Right renal cortex interstitium (tissue), 3 donors: Measurements from ENCODE around the gene NUP54. TPM values are rescaled to one million over a fixed set of nuclear protein-coding genes. Genes with fewer than 3 reads are reported as not detected.

Experiments used
- DNase-seq, 3 donors: peaks; one replicate each; pipeline ENCODE4 v3.0.0-alpha.2; 2013; ENCODE audit warnings: low read depth in 3 of 3, low spot score in 2 of 3
- polyA plus RNA-seq, 3 donors: library from polyadenylated mRNA; unstranded; fragments of 120-200 nt; gene quantifications; one replicate each; pipeline ENCODE4 v1.2.1, GENCODE V29; 2013; ENCODE audit not compliant: insufficient read length in 3 of 3

NUP54 gene
- polyA plus RNA-seq = 10 to 100 TPM; 76.1 to 84.8 (median 81.8) TPM

DNA sequence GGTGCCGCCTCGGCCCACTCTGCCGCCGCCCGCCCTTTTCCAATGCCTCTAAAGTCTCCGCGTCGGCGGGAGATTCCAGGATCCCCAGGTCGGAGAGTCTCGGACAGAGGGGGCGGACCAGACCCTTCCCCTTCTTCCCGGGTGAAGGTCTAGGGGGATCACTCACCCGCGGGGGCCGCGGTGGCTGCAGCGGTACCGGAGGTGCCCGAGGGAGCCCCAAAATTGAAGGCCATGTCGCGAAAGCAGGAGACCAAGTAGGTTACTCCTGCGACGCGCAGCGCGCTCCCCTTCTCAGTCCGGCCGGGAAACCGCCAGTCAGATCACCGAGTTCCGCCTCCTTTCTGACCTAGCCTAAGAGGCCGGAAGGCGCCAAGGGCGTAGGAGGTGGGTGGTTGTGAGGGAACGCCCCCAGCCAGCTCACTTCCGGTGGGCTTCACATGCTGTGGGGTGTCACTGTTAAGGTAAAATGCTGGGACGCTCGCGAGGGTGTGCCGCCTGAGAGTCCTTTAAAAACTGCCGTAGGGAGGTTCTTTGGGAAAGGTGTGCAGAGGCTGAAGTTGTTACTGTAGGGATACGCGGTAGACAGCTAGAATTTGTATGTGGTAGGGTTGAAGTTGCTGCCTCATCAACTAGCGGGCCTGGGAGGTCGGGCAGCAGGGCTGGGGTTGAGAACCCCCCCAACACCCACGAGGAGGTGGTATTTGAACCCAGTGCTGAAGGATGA is at the start of gene NUP54:
Gene NUP54, minus strand, starts transcription at position 256 of the 724 bp plus-strand sequence. Its CDS starts 23 bp downstream, at position 233.
- peak; percentile 91 to 95 (median 94) for DNase-seq

DNA sequence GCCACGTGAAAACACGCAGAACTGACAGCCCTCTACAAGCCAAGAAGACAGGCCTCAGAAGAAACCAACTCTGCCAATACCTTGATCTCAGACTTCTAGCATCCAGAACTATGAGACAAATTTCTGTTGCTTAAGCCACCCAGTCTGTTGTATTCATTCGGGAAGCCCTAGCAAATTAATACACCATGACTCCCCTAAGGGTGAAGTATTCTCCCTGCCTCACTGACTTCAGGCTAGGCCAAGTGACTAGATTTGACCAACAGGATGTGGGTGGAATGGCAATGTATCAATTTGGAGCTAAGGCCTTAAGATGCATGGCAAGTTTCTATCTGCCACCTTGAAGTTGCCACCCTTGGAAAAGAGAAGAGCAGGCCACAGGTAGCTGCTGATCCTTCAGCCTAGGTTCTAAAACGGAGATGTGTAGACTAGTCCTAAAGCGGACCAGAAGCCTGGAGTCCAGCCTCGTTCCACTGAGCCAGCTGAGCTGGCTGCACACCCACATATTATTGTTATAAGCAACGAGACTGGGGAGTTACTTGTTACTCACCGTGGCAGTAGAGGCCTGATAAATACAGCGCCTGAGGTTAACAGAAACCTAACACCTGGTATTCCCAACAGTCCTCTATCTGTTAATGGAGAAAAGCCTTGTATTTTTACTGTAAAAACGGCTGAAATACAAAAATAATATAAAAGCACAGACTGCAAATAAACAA is 49.0 kb upstream of the NUP54 start:
- DNase-seq = no peak

- no peak for DNase-seq
Measured at GRCh38 chr4:76196376-76196775, 48.2 kb upstream of the NUP54 start.

DNA sequence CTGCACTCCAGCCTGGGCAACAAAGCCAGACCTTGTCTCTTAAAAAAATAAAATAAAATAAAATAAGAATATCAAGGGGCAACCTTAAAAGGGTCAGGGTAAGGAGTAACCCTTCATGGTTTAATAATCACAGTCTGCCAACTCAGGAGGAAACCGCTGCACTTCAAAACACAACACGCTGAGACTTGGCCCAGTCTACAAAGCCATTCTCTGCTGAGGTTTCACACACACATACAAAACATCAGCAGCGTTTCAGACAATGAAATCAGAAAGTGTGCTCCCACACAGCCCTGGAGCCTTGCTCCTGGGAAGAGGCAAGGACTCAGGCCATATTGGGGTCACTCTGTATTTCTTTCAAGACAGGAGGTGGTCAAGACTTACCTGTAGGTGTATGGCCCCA is 47.1 kb upstream of the NUP54 start:
- no peak for DNase-seq

DNA sequence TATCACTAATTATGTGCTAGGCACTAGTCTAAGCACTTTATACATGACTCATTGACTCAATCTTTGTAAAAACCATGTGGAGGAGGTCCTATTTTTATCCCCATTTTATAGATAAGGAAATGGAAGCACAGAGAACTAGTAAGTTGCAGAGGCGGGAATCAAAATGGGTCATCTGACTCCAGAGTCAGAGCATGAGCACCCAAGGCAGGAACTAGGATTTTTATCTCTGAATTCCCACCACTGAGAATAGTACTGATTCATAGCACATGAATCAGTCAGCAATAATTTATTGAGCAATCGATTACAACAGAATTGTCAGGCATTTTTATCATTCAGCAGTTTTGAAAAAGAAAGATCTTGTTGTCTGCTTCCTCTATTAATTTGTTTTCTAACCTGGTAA is 46.1 kb upstream of the NUP54 start:
- no peak for DNase-seq

GRCh38 chr4:76192236-76192635 is 44.0 kb upstream of the NUP54 start:
- DNase-seq = no peak

DNA sequence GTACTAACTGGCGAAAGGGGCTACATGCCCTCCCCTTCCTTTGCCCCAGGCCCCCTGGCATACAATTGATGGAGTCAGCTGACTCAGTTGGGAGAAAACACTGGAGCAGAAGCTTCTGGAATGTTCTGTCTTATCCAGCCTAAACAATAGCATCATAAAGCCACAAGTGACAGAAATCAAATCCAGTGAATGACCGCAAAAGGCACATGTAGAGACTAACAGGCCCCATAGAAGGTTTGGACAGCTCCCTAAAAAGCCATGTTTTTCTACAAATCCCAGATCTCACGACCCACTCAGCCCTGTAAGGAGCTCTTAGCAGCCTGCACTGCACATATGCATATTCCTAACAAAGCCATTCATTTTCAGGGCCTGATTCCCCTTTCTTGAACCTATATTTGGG is 40.4 kb upstream of the NUP54 start:
- no peak for DNase-seq

- no peak for DNase-seq
Measured at GRCh38 chr4:76188149-76188548, 40.0 kb upstream of the NUP54 start.

DNA sequence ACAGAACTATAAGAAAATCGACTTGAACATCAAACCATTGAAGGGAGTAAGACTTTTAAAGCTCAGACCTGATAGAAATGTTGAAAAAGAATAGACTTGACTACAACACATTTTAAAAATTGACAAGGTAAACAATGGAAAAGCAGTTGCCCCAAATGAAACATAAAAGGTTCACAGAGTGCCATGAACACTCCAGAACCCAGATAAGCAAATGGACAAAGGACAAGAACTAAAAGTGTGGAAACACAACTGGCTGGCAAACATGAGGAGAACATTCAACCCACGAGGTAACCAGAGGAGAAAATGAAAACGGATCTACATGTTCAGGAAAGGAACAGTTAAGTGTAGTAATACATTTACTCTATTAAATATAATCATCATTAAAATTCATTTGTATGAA is 39.0 kb upstream of the NUP54 start:
- no peak for DNase-seq

DNA sequence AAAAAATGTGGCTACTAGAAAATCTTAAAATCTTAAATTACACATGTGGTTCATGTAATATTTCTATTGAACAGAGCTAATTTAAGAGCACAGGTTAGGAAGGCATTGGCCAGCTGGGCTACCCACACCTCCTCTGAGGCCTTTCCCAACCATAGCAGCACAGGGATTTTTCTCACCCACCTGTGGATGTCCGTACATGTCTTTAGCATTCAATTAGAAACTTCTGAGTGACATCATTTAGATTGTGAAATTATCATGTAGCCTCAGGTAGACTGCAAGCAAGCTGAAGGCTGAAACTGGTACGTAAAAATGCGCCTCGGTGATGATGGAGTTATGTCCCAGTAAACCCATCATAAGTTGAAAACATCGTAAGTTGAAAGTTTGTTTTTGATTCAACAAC is 34.3 kb upstream of the NUP54 start:
- no peak for DNase-seq

DNA sequence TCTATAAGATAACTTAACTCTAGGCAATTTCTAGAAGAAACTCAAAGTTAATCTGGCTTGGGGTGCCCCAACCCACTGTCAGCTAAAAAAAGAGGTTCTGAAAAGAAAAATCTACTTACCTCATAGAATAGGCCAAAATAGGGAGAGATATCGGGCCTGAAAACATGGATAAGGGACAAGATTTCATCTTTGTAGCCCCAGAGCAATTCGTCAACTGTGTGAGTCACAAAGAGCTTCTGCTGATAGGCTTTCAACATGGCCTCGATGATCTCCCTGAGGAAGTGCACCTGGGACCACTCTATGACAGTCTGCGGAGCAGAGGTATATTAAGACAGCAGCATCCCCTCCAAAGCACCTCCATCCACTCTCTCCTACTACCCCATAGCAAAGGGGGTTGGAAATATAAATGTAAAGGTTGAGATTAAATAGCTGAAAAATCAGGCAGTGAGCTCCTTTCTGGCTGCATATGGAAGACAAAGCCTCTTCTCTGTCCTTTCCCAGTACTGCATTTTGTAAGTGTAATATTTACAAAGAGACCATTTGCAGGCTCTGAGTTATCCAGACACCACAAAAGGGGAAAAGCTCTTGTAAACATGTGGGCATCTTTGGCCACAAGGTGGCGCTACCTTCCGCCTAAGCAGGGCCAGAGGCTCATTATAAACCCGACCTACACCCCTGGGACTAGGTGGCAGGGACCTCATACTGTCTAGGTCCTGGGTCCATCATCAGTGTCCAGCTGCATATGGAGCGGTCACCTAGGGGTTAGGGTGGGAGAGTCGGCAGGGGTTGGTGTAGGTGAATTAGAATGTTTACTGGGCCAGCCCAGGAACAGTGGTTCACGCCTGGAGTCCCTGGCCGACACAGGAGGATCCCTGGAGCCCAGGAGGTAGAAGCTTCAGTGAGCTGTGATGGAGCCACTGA is 31.5 kb upstream of the NUP54 start:
- DNase-seq = peak; percentile 53 to 69 (median 63)

DNA sequence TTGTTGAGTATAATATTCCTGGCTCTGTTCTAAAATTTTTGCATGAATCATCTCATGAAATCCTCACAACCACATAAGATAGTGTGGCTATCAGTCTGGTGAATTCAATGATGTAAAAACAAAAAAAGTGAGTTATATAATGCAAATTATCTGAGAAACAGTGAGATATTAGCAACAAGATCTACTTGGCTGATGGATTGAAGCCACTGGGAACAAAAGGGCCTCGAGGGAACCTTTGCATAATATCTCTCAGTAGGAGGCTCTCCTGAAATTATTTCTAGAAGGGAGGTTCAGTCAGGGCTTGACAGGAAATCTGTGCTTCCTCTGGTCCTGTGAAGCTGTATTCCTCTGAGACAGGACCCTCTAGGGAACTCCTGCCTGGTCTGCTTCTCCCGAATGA is 30.1 kb upstream of the NUP54 start:
- DNase-seq = no peak

- no peak for DNase-seq
Measured at GRCh38 chr4:76177709-76178108, 29.5 kb upstream of the NUP54 start.

- DNase-seq = no peak
Measured at GRCh38 chr4:76175336-76175735, 27.1 kb upstream of the NUP54 start.

DNA sequence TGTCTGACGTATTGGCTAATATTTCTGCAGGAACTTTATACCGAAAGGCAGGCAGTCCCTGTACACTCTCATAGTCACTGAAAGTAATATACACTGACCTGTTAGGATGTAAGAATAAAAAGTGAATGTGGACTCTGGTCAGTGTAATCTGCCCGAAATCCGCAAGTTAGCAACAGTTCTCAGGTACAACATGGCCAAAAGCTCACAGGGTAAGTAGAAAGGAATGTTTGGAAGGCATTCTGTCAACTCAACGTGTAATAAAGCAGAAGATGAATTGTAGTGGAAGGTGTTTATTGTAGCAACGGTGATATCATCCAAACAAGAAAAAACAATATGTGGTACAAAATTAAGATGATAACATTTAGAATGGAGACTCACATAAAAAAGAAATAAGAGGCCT is 26.0 kb upstream of the NUP54 start:
- DNase-seq = no peak

- no peak for DNase-seq
Measured at GRCh38 chr4:76168688-76169087, 20.5 kb upstream of the NUP54 start.

- no peak for DNase-seq
Measured at GRCh38 chr4:76166480-76166879, 18.3 kb upstream of the NUP54 start.

- no peak for DNase-seq
Measured at GRCh38 chr4:76160355-76160754, 12.2 kb upstream of the NUP54 start.

- DNase-seq = no peak
Measured at GRCh38 chr4:76156635-76157034, 8.4 kb upstream of the NUP54 start.

- no peak for DNase-seq
Measured at GRCh38 chr4:76155979-76156378, 7.8 kb upstream of the NUP54 start.

DNA sequence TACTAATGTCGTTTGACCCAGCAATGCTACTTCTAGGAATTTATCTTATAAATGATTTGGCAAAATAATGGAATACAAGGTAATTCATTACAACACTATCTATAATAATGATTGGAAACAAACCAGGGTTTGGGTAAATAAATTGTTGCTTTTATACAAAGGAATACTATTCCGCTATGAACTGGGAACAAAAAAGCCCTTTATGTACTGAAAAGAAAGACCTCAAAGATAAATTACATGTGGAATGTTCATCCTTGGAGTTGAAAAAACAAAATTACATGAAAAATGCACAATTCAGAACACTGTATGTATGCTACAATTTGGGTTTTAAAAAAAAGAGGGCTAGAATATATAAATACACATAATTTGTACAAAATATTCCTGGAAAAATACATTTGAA is 5.2 kb upstream of the NUP54 start:
- no peak for DNase-seq
